Metanephros (tissue), 2 donors: ENCODE measurements around the gene KLF18. TPM values are rescaled to one million over a fixed set of nuclear protein-coding genes. Genes with fewer than 3 reads are reported as not detected.

Experiments
- small RNA-seq: library from RNA; depleted of rRNA; stranded (forward); fragments of <200 nt; gene quantifications from one replicate; pipeline ENCODE3, GENCODE V24; 2014; ENCODE audit warnings: low replicate concordance
- total RNA-seq: library from RNA; depleted of rRNA; stranded (reverse); fragments of >200 nt; gene quantifications from one replicate; pipeline ENCODE4 v1.2.3, GENCODE V29; 2014

The KLF18 gene
- total RNA-seq: not detected

GRCh38 chr1:44141531-44141930 lies at the start of gene KLF18:
Gene KLF18, minus strand, starts transcription at chr1:44141631. Its CDS starts 0 bp downstream, at chr1:44141631.

GRCh38 chr1:44118682-44119081 lies 22.7 kb downstream of the KLF18 start, which contains the start of gene KLF17:
Gene KLF17, plus strand, starts transcription at chr1:44118821. Its CDS starts 87 bp downstream, at chr1:44118908.

Small RNA genes within 50 kb of the gene (small RNA-seq; reads per million reads assigned to genes)
- gene AL035417.1 (not detected), gene OOSP1P1 (not detected), gene RF00019 (not detected), gene RN7SL479P (not detected)

Other genes starting within 250 kb of the KLF18 start
- 2.7 TPM for gene ARTN, start 207.8 kb downstream of the KLF18 start, total RNA-seq
- gene IPO13, start 194.7 kb downstream of the KLF18 start, total RNA-seq: 27.8 TPM
- 24.5 TPM for gene DPH2, start 171.6 kb downstream of the KLF18 start, total RNA-seq
- gene ATP6V0B, start 166.7 kb downstream of the KLF18 start, total RNA-seq: 93.0 TPM
- gene B4GALT2, start 162.4 kb downstream of the KLF18 start, total RNA-seq: 24.7 TPM
- gene CCDC24, start 150.0 kb downstream of the KLF18 start, total RNA-seq: 12.5 TPM
- gene SLC6A9, start 110.2 kb downstream of the KLF18 start, total RNA-seq: 5.4 TPM
- gene KLF17, start 22.8 kb downstream of the KLF18 start, total RNA-seq: not detected
- gene DMAP1, start 71.8 kb upstream of the KLF18 start, total RNA-seq: 35.3 TPM
- 61.5 TPM for gene ERI3, start 213.6 kb upstream of the KLF18 start, total RNA-seq